GM18520 (cell line): Measurements from ENCODE around the gene PFKL.

ENCODE experiments used
- ATAC-seq: cut with Tn5 transposase; IDR thresholded peaks from one replicate; pipeline ENCODE4 v1.9.1; 2021; ENCODE audit not compliant: unreplicated experiment

PFKL gene

GRCh38 chr21:44325386-44326271 is 25.8 kb downstream of the PFKL start:
- no peak for ATAC-seq

- no peak for ATAC-seq
These were observed 26.4 kb downstream of the PFKL start for GRCh38 chr21:44326272-44326647.

- ATAC-seq, result no peak
These were observed 27.1 kb downstream of the PFKL start for GRCh38 chr21:44326716-44327602.

GRCh38 chr21:44327603-44327974 is 27.7 kb downstream of the PFKL start:
- no peak for ATAC-seq

GRCh38 chr21:44328242-44328895 is 28.5 kb downstream of the PFKL start:
- no peak for ATAC-seq

- ATAC-seq, result no peak
These were observed 29.4 kb downstream of the PFKL start for GRCh38 chr21:44329086-44329889.

- no peak for ATAC-seq
These were observed 30.3 kb downstream of the PFKL start for GRCh38 chr21:44329971-44330681.

- ATAC-seq, result no peak
These were observed 30.8 kb downstream of the PFKL start for GRCh38 chr21:44330698-44331097.

- no peak for ATAC-seq
These were observed 31.4 kb downstream of the PFKL start for GRCh38 chr21:44331209-44331608.

- no peak for ATAC-seq
These were observed 31.9 kb downstream of the PFKL start for GRCh38 chr21:44331650-44332307.

GRCh38 chr21:44332383-44332782 is 32.5 kb downstream of the PFKL start:
- ATAC-seq, result no peak

GRCh38 chr21:44332965-44333364 is 33.1 kb downstream of the PFKL start:
- ATAC-seq, result no peak

GRCh38 chr21:44333509-44334328 is 33.9 kb downstream of the PFKL start:
- no peak for ATAC-seq

GRCh38 chr21:44334329-44335030 is 34.6 kb downstream of the PFKL start:
- ATAC-seq, result no peak

- no peak for ATAC-seq
These were observed 35.6 kb downstream of the PFKL start for GRCh38 chr21:44335266-44336059.

- no peak for ATAC-seq
These were observed 37.6 kb downstream of the PFKL start for GRCh38 chr21:44337449-44337848.
